Measurements from ENCODE around the gene RBBP9.

- no peak for TF ChIP-seq POLR2AphosphoS5 (IDR thresholded peaks at IDR 0.05)
- TF ChIP-seq CTCF (IDR thresholded peaks at IDR 0.05 in 8 of 11, conservative IDR thresholded peaks at IDR 0.05 in 3 of 11) = no peak
- TF ChIP-seq POLR2A (IDR thresholded peaks at IDR 0.05) = no peak
Measured at GRCh38 chr20:18515973-18516372, 18.9 kb upstream of the RBBP9 start.
